Measurements from ENCODE around the gene PCBD2. TPM values are rescaled to one million over a fixed set of nuclear protein-coding genes. Genes with fewer than 3 reads are reported as not detected.

PCBD2 gene
- total RNA-seq, 1 experiment from 2014 or later = 10.9 TPM

GRCh38 chr5:134920848-134921575, 16.1 kb downstream of the PCBD2 start:
- Histone ChIP-seq H3K27me3 (ENCODE audit: insufficient read depth, low read length) (no peaks in the 10 kb centered on the region), H3K9me2 (ENCODE audit: insufficient read depth) (no peaks in the 10 kb centered on the region), H3K9me3 (ENCODE audit: control insufficient read depth in 1 of 2, insufficient read depth in 1 of 2, low read depth in 1 of 2, low read length in 2 of 2) (no peaks in the 10 kb centered on the region), H3K4me2 (ENCODE audit: low read length) (no peak overlapping the region), H3K4me1 (ENCODE audit: control insufficient read depth in 1 of 2, insufficient read depth in 2 of 2, low read length in 2 of 2) (no peaks in the 10 kb centered on the region), H3K4me3 (replicated peaks in 1 of 2; ENCODE audit: low read depth in 1 of 2, low read length in 2 of 2) (no peak overlapping the region), H3K36me3 (ENCODE audit: control insufficient read depth in 1 of 2, insufficient read depth in 2 of 2, low read length in 2 of 2) (peaks cover 7 to 14% of the 10 kb centered on the region in 2 experiments; a peak in 2 of 4 replicates), H4K20me1 (ENCODE audit: insufficient read depth) (no peaks in the 10 kb centered on the region), H2AFZ (ENCODE audit: low read depth, low read length, poor library complexity, severe bottlenecking) (no peak overlapping the region), H3K9ac (ENCODE audit: low read length) (no peak overlapping the region), H3K79me2 (ENCODE audit: insufficient read depth, low read length) (no peaks in the 10 kb centered on the region; the same call in none of the 2 replicates), H3K27ac (ENCODE audit: low read depth, low read length) (no peak overlapping the region)
- no TSS peak for BruUV-seq (replicated peaks)
- TF ChIP-seq EZH2phosphoT487 (IDR thresholded peaks at IDR 0.05; ENCODE audit: borderline replicate concordance) = no peak
- no peak for TF ChIP-seq JUND (IDR thresholded peaks at IDR 0.05)
- TF ChIP-seq, protein P1, sequence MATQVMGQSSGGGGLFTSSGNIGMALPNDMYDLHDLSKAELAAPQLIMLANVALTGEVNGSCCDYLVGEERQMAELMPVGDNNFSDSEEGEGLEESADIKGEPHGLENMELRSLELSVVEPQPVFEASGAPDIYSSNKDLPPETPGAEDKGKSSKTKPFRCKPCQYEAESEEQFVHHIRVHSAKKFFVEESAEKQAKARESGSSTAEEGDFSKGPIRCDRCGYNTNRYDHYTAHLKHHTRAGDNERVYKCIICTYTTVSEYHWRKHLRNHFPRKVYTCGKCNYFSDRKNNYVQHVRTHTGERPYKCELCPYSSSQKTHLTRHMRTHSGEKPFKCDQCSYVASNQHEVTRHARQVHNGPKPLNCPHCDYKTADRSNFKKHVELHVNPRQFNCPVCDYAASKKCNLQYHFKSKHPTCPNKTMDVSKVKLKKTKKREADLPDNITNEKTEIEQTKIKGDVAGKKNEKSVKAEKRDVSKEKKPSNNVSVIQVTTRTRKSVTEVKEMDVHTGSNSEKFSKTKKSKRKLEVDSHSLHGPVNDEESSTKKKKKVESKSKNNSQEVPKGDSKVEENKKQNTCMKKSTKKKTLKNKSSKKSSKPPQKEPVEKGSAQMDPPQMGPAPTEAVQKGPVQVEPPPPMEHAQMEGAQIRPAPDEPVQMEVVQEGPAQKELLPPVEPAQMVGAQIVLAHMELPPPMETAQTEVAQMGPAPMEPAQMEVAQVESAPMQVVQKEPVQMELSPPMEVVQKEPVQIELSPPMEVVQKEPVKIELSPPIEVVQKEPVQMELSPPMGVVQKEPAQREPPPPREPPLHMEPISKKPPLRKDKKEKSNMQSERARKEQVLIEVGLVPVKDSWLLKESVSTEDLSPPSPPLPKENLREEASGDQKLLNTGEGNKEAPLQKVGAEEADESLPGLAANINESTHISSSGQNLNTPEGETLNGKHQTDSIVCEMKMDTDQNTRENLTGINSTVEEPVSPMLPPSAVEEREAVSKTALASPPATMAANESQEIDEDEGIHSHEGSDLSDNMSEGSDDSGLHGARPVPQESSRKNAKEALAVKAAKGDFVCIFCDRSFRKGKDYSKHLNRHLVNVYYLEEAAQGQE (IDR thresholded peaks at IDR 0.05; ENCODE audit: low read depth) = no peak
- no peak for TF ChIP-seq ELF1 (IDR thresholded peaks at IDR 0.05; ENCODE audit: borderline replicate concordance, low read depth)
- TF ChIP-seq FOSL1 (IDR thresholded peaks at IDR 0.05; ENCODE audit: low read depth) = no peak
- intact Hi-C loops (cut with micrococcal nuclease) = no loop called here
- ChIA-PET RAD21 (ENCODE audit: low non-redundant PET in 1 of 2, low total read pairs in 2 of 2, uncharacterized antibody in 2 of 2, unreplicated experiment in 2 of 2) (no interaction called here), CTCF (no interaction called here), POLR2A (no interaction called here)
- no peak for ATAC-seq
- DNase-seq (ENCODE audit: low read depth, low spot score) = no peak

DNA sequence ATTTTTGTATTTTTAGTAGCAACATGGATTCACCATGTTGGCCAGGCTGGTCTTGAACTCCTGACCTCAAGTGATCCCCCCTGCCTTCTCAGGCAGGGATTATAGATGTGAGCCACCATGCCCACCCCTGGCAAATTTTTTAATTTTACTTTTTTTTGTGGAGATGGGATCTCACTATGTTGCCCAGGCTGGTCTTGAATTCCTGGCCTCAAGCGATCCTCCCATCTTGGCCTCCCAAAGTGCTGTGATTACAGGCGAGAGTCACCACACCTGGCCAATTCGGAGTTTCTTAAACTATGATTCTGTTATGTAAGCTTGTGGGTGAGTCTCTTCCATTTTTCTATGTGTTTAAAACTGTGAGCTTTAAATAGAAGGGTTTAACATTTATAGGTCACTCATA, 27.6 kb downstream of the PCBD2 start:
- Histone ChIP-seq H3K4me1 (ENCODE audit: control insufficient read depth in 1 of 2, insufficient read depth in 2 of 2, low read length in 2 of 2) (no peaks in the 10 kb centered on the region), H3K27ac (ENCODE audit: low read depth, low read length) (no peak overlapping the region), H3K9ac (ENCODE audit: low read length) (no peak overlapping the region), H3K9me3 (ENCODE audit: control insufficient read depth in 1 of 2, insufficient read depth in 1 of 2, low read depth in 1 of 2, low read length in 2 of 2) (no peaks in the 10 kb centered on the region), H3K27me3 (ENCODE audit: insufficient read depth, low read length) (no peaks in the 10 kb centered on the region), H2AFZ (ENCODE audit: low read depth, low read length, poor library complexity, severe bottlenecking) (no peak overlapping the region), H3K4me3 (replicated peaks in 1 of 2; ENCODE audit: low read depth in 1 of 2, low read length in 2 of 2) (no peak overlapping the region), H3K79me2 (ENCODE audit: insufficient read depth, low read length) (no peaks in the 10 kb centered on the region), H4K20me1 (ENCODE audit: insufficient read depth) (no peaks in the 10 kb centered on the region), H3K4me2 (ENCODE audit: low read length) (no peak overlapping the region), H3K9me2 (ENCODE audit: insufficient read depth) (no peaks in the 10 kb centered on the region), H3K36me3 (ENCODE audit: control insufficient read depth in 1 of 2, insufficient read depth in 2 of 2, low read length in 2 of 2) (0 out of 4 replicates have a peak, but pooled peaks cover 0 to 4% of the 10 kb centered on the region in 2 experiments)
- intact Hi-C loops (cut with micrococcal nuclease) = no loop called here
- ChIA-PET CTCF (no interaction called here), RAD21 (ENCODE audit: low non-redundant PET in 1 of 2, low total read pairs in 2 of 2, uncharacterized antibody in 2 of 2, unreplicated experiment in 2 of 2) (no interaction called here), POLR2A (no interaction called here)
- DNase-seq (ENCODE audit: low read depth, low spot score) (no peak), ATAC-seq (no peak)
- BruUV-seq (replicated peaks) = no TSS peak
- no peak for TF ChIP-seq SP1 (IDR thresholded peaks at IDR 0.05; ENCODE audit: low read depth)
- TF ChIP-seq, protein P2, sequence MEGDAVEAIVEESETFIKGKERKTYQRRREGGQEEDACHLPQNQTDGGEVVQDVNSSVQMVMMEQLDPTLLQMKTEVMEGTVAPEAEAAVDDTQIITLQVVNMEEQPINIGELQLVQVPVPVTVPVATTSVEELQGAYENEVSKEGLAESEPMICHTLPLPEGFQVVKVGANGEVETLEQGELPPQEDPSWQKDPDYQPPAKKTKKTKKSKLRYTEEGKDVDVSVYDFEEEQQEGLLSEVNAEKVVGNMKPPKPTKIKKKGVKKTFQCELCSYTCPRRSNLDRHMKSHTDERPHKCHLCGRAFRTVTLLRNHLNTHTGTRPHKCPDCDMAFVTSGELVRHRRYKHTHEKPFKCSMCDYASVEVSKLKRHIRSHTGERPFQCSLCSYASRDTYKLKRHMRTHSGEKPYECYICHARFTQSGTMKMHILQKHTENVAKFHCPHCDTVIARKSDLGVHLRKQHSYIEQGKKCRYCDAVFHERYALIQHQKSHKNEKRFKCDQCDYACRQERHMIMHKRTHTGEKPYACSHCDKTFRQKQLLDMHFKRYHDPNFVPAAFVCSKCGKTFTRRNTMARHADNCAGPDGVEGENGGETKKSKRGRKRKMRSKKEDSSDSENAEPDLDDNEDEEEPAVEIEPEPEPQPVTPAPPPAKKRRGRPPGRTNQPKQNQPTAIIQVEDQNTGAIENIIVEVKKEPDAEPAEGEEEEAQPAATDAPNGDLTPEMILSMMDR (IDR thresholded peaks at IDR 0.05 in 2 of 3, conservative IDR thresholded peaks at IDR 0.05 in 1 of 3; ENCODE audit: borderline replicate concordance in 1 of 3, insufficient read depth in 1 of 3, low read depth in 2 of 3, low read length in 2 of 3) = no peak

All from HCT116 (cell line).